Stimulated activated CD4-positive, alpha-beta T cell treated with anti-CD3 and anti-CD28 coated beads, Interleukin-4, amount 100 ng/mL, for 1 hour (primary cell): ENCODE data around the gene FOXS1.
"Not testable (repeated sequence)": the region's sequence is repeated elsewhere in the genome, so short reads cannot be mapped to it uniquely, and the experiment has no call there.

Experiments
- DNase-seq: peaks from one replicate; pipeline ENCODE4 v3.0.0-alpha.2; 2020

The FOXS1 gene

GRCh38 chr20:31820228-31820627 is 25.2 kb downstream of the FOXS1 start:
- DNase-seq, result no peak

GRCh38 chr20:31819083-31819784 is 26.2 kb downstream of the FOXS1 start, which contains the start of gene MYLK2:
TSS of gene MYLK2 (plus strand) at chr20:31819356. CDS start at chr20:31819581, 225 bp downstream.
- DNase-seq, result no peak

GRCh38 chr20:31818376-31818908 is 27.0 kb downstream of the FOXS1 start:
- no peak for DNase-seq

- no peak for DNase-seq
Measured at GRCh38 chr20:31817461-31817860, 27.9 kb downstream of the FOXS1 start.

GRCh38 chr20:31816221-31816620 is 29.2 kb downstream of the FOXS1 start:
- DNase-seq, result no peak

GRCh38 chr20:31815408-31816188 is 29.8 kb downstream of the FOXS1 start:
- no peak for DNase-seq

- not testable (repeated sequence) for DNase-seq
Measured at GRCh38 chr20:31814142-31814541, 31.3 kb downstream of the FOXS1 start.

- DNase-seq, result no peak
Measured at GRCh38 chr20:31813611-31814010, 31.8 kb downstream of the FOXS1 start.

GRCh38 chr20:31811796-31812728 is 33.3 kb downstream of the FOXS1 start:
- DNase-seq, result no peak

- DNase-seq, result no peak
Measured at GRCh38 chr20:31811198-31811597, 34.2 kb downstream of the FOXS1 start.

- no peak for DNase-seq
Measured at GRCh38 chr20:31809661-31810060, 35.7 kb downstream of the FOXS1 start.

GRCh38 chr20:31808481-31808880 is 36.9 kb downstream of the FOXS1 start:
- no peak for DNase-seq

- no peak for DNase-seq
Measured at GRCh38 chr20:31806564-31807355, 38.6 kb downstream of the FOXS1 start.

GRCh38 chr20:31803552-31804291 is 41.7 kb downstream of the FOXS1 start:
- DNase-seq, result no peak

- no peak for DNase-seq
Measured at GRCh38 chr20:31801508-31801907, 43.9 kb downstream of the FOXS1 start.

GRCh38 chr20:31797364-31797763 is 48.0 kb downstream of the FOXS1 start:
- DNase-seq, result no peak
